22Rv1 (cell line): ENCODE results near the gene RAD50.

Experiments
- CTCF ChIP-seq: fragments of 450-650 bp; IDR thresholded peaks from 2 replicates; pipeline ENCODE4 v1.5.1; 2017; ENCODE audit warnings: mild to moderate bottlenecking
- ZFX ChIP-seq: fragments of 450-650 bp; IDR thresholded peaks from 2 replicates; pipeline ENCODE4 v1.6.1; 2017; ENCODE audit warnings: antibody characterized with exemption, borderline replicate concordance

- no peak for TF ChIP-seq CTCF
- no peak for TF ChIP-seq ZFX
Measured at GRCh38 chr5:132664696-132665209, 108.0 kb downstream of the RAD50 start.
